B cell (primary cell): ENCODE data around the gene REST.
"Not testable (repeated sequence)": the region's sequence is repeated elsewhere in the genome, so short reads cannot be mapped to it uniquely, and the experiment has no call there.

Experiments
- EZH2 ChIP-seq: IDR thresholded peaks from 2 replicates; pipeline ENCODE4 v1.6.1; 2012; ENCODE audit warnings: borderline replicate concordance, low read depth, mild to moderate bottlenecking, moderate library complexity, low read length; ENCODE audit not compliant: insufficient read depth, poor library complexity, severe bottlenecking
- TF ChIP-seq, protein P1 (sequence below): fragments of 200-600 bp; IDR thresholded peaks from one replicate; pipeline ENCODE4 v1.8.0; 2022; ENCODE audit warnings: antibody characterized with exemption, mild to moderate bottlenecking

DNA sequence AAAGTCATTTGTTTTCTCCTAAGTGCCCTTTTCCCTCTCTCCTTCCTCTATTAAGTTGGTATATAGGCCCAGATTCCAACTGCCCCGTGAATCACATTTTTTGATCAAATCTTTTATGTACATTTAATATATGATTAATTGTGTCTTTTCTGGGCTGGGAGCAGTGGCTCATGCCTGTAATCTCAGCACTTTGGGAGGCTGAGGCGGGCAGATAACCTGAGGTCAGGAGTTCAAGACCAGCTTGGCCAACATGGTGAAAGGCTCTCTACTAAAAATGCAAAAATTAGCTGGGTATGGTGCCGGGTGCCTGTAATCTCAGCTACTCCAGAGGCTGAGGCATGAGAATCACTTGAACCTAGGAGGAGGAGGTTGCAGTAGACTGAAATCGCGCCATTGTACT is 7.5 kb upstream of the REST start:
- TF ChIP-seq, protein P1, sequence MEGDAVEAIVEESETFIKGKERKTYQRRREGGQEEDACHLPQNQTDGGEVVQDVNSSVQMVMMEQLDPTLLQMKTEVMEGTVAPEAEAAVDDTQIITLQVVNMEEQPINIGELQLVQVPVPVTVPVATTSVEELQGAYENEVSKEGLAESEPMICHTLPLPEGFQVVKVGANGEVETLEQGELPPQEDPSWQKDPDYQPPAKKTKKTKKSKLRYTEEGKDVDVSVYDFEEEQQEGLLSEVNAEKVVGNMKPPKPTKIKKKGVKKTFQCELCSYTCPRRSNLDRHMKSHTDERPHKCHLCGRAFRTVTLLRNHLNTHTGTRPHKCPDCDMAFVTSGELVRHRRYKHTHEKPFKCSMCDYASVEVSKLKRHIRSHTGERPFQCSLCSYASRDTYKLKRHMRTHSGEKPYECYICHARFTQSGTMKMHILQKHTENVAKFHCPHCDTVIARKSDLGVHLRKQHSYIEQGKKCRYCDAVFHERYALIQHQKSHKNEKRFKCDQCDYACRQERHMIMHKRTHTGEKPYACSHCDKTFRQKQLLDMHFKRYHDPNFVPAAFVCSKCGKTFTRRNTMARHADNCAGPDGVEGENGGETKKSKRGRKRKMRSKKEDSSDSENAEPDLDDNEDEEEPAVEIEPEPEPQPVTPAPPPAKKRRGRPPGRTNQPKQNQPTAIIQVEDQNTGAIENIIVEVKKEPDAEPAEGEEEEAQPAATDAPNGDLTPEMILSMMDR = not testable (repeated sequence)
- TF ChIP-seq EZH2 = not testable (repeated sequence)
